ENCODE data around the gene CASP5.

Gene CASP5

DNA sequence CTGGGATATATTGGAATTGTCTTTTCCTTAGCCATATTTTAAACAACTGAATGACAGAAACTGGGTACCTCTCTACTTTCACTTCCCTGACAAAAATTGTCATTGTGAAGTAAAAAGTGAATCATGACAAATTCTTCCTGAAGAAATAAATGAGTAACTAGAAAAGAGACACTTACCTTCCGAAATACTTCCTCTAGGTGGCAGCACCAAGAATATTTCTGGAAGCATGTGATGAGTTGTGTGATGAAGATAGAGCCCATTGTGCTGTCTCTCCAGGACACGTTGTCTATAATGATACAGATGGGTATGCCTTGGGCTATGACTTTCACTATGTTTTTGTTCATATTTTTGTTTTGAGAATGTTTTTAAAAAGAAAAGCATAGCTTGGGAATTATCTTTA is 76.1 kb downstream of the CASP5 start:
- H3K9me3 ChIP-seq (ENCODE audit: control insufficient read depth in 2 of 2, low read length in 2 of 2) = no peaks in the 10 kb centered on the region
- H3K36me3 ChIP-seq (ENCODE audit: control insufficient read depth in 2 of 2, insufficient read depth in 2 of 2, low read length in 2 of 2) = peaks cover 21 to 35% of the 10 kb centered on the region in 2 donors
- no peak overlapping the region for H3K4me3 ChIP-seq (ENCODE audit: low read length in 2 of 2)
- H3K9ac ChIP-seq (ENCODE audit: low read depth in 1 of 2, low read length in 2 of 2) = no peak overlapping the region
- H3K27me3 ChIP-seq (ENCODE audit: control insufficient read depth in 2 of 2, insufficient read depth in 2 of 2, low read length in 2 of 2) = no peaks in the 10 kb centered on the region
- no peaks in the 10 kb centered on the region for H3K4me1 ChIP-seq (ENCODE audit: control insufficient read depth in 2 of 2, insufficient read depth in 2 of 2, low read length in 2 of 2)
- no peak overlapping the region for H3K27ac ChIP-seq (ENCODE audit: low read depth in 2 of 2, low read length in 2 of 2)
